ENCODE results near the gene SIN3A.
"Not testable (repeated sequence)": the region's sequence is repeated elsewhere in the genome, so short reads cannot be mapped to it uniquely, and the experiment has no call there.

Gene SIN3A

DNA sequence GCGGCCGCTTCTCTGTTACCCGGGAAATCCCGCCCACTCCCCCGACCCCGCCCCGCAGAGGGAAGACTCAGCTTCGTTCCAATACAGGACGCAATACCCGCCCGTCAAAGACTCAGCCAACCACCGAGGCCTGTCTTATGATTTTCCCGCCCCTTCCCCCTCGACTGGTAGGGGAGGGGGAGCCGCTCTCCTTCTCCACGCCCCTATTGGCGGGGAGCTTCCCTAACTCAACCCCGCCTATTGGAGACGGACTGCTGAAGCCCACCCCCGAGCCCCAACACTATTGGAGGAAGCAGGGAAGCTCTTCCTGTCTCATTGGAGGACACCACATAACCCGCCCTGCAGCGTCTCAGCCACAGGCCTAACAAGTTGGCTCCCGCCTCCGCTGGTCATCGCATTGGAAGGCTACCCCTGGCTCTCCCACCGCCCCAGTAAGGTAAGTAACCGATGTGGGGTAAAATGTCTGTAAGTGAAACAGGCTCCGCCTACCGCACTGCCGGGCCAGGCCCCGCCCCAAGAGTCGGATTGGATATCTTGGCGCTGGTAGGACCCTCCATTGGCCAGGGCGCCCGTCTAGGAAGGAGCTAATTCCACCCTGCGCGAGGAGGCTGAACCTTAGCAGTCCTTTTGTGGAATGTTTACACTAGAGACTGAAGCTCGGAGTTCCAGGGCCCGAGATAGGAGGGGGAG is at the start of gene SIN3A:
TSS of gene SIN3A (minus strand) at position 17 of the 690 bp plus-strand sequence. CDS start 21,315 bp downstream, outside the sequence.
- peak; percentile 90 to 100 (median 99) for DNase-seq

DNA sequence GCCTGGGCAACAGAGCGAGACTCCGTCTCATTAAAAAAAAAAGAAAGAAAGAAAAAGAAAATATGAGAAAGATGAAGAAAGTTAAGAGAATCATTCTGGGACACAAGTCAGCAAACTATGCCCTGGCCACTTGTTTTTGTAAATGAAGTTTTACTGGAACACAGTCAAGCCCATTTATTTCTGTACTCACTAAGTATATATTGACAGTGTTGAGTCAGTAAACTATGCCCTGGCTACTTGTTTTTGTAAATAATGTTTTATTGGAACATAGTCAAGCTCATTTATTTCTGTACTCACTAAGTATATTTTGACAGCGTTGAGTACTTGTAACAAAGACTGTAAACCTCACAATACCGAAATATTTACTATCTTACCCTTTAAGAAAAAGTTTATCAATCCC is 42.2 kb upstream of the SIN3A start:
- DNase-seq, result no peak

DNA sequence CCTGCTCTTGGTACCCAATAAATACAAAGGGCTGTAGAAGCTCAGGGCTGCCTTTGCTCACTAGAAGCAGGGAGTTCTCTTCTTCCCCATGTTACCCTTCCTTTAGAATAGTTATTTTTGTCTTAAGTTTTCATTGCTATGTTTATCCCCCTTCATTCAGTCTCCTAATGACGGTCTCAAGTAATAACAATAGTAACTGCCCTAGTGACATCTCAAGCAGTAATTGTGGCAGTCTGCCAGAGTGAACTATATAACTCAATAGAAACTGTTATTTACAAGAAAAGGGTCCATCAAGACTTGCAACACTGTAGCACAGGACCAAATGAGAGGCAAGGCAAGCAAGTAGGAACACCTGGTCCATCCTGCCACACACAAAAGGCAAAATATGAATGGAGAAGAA is 32.5 kb upstream of the SIN3A start:
- no peak for DNase-seq

DNA sequence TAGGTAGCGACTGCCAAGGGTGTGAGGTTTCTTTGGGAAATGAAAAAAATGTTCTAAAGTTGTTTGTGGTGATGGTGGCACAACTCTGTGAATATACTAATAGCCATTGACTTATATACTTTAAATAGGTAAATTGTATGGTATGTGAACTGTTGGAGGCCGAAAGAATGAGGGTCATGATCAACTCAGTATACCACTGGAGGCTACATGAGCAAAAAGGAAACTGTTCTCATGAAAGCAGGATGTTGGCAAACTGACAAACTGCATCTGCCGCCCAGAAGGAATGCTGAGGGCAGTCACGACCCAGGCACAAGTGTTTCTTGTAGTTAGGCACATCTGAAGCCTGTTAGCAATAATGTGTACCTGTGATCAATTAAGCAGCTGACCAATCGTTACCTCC is 32.1 kb upstream of the SIN3A start:
- not testable (repeated sequence) for DNase-seq

DNA sequence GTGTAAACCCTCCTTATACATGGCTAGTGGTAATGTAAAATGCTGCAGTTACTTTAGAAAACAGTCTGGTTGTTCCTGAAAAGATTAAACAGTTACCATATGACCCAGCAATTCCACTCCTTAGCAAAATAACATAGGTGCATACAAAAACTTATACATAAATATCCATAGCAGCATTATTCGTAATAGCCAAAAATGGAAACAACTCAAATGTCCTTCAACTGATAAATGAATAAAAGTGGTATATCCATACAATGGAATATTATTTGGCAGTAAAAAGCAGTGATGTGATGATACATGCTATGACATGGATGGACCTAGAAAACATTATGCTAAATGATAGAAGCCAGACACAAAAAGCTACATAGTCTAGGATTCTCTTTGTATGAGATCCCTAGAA is 31.6 kb upstream of the SIN3A start:
- DNase-seq, result no peak

DNA sequence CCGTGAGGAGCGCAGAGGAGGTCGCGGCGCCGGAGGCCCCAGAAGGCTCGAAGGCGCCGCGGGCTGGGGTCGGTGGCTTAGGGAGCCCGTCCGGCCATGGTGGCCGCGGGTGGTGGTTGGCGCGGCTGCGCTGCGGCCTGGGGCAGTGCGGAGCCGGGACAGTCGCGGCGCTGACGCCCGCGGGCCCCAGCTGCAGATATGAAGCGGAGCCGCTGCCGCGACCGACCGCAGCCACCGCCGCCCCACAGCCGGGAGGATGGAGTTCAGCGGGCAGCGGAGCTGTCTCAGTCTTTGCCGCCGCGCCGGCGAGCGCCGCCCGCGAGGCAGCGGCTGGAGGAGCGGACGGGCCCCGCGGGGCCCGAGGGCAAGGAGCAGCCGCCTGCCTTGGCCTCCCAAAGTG is 29.0 kb upstream of the SIN3A start:
- not testable (repeated sequence) for DNase-seq

DNA sequence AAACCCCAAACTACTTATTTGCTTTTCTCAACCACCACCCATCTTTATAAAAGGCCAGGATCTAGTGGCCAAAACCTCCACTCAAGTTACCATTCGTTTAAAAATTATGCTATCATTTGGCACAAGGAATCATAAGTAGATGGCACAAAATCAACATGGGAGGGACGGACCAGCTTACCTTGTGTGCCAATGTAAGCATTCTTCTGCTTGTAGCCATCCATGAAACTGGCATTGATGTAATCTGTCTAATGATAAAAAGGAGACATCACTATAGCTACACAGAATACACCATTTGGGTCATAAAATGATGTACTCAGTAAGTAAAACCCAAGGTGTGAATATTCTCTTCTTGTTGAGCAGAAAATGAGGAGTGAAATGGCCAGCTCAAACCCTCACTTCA is 28.2 kb upstream of the SIN3A start:
- DNase-seq, result no peak

DNA sequence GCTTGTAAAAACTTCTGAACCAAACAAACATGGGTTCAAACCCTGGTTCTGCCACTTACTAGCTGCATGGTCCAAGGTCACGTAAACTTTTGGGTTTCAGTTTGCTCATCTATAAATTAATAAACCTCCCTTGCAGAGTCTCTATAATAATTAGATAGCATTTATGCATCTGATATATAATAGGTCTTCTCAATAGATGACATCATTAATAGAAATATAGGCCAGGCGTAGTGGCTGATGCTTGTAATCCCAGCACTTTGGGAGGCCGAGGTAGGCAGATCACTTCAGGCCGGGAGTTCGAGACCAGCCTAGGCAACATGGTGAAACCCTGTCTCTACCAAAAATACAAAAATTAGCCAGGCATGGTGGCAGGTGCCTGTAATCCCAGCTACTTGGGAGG is 25.6 kb upstream of the SIN3A start:
- not testable (repeated sequence) for DNase-seq

DNA sequence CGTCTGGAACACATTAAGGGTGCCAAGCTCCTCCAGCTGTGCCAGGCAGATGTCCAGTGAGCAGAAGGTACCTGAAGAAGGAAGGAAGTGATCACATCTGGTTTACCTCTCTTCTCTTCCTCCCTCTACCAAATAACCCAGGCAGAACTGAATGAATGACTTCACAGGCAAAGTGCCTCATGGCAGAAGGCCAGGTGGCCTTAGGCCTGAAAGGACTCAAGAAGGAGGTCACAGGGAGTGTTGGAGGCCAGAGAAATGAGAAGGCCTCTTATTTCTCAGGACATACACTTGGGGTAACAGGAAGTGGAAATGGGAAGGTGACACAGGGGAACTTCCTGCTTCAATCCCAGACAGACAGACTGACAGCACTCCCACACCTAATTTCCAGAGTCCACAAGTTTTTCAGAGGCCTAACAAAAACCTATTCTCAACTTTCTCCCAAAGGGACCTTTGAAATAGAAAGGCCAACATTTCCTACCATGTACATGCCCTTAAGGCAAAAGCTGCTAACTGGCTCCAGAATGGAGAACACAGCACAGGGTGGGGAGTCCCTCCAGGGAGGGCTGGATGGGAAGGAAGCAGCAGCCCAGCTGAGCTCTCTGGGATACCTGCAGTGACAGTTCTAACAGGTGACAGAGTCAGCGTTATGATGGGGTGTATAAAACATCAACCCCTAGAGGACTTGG is 17.6 kb upstream of the SIN3A start:
- peak in 2 of 51 donors; percentile 1 to 2 for DNase-seq

DNA sequence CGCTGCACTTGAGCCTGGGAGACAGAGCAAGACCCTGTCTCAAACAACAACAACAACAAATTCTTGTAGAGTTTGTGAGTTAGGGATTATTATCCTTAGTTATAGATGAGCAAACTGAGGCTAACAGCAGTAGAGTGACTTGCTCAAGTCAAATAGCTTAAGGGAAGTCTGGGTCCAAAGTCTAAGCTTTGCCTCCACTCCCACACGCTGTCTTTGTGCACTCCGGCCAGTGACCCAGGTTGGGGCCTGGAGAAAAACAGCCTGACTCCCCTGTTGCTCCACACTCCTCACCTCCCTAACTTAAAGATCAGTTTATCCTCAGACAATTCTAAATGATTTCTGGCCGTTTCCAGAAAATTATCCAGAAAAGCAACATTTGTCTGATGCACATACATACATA is 9.2 kb upstream of the SIN3A start:
- DNase-seq, result no peak

DNA sequence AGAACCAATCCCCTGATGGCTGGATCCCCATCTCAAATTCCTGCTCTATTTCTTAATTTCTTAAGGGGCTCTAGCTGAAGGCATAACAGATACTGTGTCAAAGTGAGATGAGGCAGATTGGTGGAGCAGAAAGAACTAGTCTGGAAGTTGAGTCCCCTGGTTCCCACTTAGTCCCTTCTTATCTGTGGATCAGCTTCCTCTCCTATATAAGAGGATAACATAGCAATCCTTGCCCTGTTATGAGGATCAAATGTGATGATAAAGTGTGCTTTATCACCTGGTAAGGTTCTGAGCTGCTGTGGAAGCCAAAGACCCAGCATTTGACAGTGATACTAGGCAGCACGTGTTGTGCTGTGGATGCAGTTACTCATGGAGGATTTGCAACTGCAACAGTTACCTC is 8.1 kb upstream of the SIN3A start:
- no peak for DNase-seq

DNA sequence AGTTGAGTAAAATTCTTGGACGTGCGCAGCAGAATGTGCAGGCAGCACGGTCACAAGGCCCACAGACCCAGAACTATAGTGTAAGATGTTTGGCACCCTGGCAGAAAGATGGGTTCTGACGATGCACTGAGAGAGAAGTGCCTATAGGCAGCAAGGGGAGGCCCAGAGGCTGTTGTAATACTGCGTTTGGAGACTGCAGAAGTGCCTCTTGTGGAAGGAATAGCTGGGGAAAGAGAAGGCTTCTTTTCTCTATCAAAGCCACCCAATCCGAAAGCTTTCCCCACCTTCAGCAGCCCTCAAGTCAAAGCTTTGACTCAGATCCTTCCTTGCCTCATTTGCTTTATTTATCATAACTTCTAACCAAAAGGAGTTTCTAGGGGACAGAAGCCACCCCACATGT is 5.2 kb upstream of the SIN3A start:
- DNase-seq, result no peak

DNA sequence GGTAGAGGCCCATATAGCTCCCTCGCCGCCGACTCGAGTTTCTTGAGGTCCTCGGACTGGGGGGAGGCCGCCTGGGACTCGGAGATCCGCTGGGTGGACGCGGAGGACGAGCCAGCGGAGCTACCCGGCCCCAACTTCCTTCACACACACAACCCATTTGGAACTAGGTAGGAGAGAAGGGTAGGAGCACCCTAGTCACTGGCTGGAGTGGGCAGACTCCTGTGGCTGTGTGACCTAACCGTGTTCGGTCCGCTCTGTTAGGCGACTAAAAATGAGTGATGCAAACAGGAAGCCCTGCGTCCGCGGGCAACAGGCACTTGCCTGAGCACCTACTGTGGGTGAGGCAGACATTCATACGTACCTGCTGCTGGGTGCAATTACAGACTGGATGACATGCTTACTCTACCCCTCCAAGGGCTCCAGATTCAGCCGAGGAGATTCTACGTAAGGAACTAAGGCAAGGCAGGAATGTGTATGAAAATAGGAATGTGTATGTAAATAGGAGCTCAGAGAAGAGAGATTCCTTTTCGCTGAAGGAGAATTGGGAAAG is 4.6 kb upstream of the SIN3A start:
- DNase-seq, result peak in 20 of 51 donors; percentile 38 to 83 (median 56)

DNA sequence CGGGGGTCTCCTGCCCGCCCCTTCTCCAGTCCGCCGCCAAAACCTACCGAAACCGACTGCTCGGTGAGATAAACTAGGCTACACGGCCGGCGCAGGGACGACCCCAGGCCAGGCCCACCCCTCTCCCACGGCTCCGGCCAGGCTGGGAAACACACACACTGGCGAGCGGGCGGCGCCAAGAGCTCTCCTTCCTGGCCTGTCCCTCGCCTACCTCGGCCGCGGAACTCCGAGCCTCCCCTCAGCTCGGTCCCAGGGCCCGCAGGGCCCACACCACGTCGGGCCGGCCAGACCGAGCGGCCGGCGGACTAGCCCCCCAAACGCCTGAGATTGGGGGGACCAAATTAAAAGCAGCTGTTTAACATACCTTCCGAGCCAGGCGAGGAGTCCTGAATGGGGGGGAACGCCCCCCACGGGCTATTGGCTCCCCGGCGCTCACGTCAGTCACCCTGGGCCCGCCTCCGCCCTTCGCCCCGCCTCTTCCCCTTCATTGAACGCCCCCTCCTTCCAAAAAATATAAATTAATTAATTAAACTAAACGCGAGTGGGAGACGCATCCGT is 4.0 kb upstream of the SIN3A start:
- DNase-seq, result peak; percentile 38 to 90 (median 78)

DNA sequence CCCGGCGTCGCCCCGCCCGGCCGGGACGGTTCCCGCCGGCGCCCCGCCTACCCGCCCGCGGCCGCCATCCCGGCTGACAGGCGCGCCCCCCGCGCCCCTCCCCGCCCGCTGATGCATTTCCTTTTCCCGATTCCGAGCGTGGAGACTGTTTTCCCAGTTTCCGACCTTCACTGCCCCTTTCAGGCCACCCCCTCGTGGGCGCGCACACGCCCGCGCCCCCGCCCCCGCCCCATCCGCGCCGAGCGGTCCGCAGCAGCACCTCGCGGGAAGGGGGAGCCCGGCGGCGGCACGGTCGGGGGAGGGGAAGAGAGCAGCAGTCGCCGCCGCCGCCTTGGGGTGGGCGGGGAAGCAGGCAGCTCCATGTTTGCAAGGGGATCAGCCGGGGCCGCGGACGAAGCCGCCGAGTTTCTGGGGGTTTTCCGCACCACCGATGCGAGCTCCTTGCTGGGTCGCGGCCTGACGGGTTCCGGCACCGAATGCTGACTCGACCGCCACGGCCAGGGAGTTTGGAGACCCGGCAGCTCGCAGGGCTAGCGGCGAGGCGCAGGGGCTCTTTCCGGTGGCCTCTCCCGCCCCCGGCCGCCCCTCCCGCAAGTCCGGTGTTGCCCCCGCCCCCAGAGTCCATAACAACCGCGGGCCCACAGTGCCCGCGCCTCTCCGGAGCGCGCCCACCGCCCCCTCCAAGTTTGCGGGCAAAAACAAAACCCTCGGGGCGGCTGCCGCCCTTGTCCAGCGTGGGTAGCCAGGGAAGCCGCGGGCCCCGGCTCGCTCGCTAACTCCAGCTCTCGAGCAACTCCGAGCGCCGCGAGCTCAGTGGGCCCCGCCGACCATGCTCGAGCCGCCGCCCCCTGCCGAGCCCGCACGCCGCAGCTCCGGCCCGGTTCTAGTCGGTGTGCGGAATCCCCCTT is 3.2 kb upstream of the SIN3A start:
- peak in 49 of 51 donors; percentile 36 to 97 (median 88) for DNase-seq

DNA sequence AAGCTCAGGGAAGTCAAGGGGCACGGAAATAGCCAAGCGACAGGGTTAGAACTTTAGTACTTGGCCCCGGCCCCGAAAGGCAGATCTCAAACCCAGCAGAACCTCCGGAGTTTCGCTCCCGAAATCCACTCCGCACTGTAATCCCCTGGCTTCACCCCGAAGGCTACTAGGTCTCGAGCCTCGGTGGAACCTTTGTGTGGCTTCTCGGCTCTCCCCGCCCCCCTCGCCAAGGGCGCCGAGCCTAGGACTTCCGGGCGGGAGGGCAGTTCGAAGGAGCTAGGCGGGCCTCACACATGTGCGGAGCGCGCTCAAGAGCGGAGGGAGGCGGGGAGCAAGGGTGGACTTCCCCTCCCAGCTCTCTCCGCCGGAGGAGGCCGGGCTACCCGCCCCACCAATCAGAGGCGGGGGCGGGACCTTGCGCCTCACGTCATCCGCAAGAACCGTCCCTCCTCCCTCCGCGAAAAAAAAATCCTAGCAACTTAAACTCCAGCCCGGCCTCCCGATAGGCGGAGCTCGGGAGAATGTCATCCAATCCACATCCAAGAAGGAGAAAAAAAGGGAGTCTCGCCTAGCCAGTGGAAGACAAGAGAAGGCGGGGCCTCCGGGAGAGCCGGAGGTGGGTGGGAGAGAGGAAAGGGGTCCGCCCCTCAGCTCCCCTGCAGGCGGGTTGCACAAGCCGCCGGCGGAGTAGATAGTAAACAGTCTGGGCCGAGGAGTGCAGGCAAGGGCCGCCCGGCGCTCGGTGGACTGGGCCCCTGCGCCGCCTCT is 2.4 kb upstream of the SIN3A start:
- DNase-seq, result peak; percentile 82 to 99 (median 97)

DNA sequence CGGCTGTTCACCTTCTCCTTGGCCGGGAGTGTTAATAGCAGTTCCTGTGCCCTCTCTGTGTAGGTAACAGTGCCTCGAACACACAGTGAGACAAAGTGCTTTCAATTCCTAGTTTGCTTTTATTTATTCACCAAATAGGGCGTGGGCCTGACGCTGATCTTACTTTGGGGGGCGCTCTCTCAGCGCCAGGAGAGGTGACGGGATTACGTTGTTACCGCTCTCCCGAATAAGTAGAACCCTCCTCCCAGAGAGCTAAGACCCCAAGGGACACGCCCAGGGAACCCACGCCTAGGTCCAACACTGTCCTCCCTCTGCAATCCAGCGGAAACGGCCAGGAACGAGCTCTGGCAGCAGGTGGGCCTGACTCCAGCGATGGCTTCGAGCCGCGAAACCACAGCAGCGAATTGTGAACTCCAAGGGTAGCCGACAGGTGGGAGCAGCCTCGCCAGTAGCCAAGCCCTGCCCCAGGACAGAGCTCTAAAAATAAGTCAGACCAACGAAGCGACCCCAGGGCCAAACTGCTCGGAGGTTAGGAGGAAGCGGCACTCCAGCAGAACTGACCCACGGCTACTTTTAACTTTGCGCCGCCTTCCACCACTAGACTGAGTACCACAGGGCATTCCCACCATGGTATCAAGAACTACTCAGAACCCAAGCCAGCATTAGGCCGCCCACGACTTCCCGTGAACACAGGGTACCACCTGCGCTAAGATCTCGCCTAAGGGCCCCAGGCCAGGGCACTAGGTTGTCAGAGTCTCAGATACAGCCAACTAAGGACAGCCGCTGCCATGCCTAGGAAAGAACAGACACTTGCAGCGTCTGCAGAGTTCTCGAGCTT is 1.6 kb upstream of the SIN3A start:
- peak in 31 of 51 donors; percentile 3 to 60 (median 32) for DNase-seq

DNA sequence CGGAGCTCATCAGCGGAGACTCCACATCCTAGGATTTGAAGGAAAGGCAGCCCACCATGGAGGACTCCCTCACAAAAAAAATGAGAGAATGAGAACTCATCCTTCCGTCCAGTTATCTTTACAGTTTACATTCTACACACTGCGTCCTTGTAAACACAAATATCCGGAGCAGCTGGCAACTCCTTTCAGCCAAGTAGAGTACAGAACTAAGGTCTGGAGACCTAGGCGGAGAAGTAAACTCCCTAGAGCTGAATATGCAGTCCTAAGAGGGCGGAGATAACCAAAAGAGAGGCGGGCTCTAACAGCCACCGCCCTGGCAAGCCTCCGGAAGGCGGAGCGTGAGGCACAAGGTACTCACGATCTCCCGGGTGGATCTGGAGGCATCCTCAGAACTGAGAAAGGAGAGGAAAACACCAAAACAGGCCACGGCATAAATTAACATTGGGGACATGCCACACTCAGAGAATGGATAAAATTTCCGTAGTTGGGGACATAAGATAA is 924 bp upstream of the SIN3A start:
- peak in 47 of 51 donors; percentile 4 to 85 (median 56) for DNase-seq

DNA sequence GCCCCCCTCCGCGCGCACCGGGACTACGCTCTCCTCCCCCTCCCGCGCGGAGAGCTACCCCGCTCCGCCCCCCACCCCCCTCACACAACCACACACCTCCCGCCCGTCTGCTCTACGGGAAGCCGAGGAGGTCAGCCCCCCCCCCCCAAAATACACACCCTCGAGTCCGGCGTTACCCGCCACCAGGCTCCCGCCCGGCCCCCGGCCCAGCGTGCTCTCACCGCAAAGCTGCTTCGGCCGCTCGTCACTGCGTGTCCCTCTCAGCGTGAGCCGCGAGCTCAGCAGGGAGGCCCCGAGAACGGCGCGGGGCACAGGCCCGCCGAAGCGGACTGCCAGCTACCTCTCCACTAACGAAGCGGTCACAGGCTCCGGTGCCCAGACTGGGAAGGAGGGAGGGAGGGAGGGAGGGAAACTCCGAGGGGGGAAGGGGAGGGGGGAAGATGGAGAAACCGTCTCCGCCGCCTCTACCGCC is 252 bp downstream of the SIN3A start:
- peak in 1 of 51 donors; percentile 70 for DNase-seq
